Endothelial cell of hepatic sinusoid (primary cell): ENCODE results near the gene KRABD2.
"Not testable (repeated sequence)": the region's sequence is repeated elsewhere in the genome, so short reads cannot be mapped to it uniquely, and the experiment has no call there.

ENCODE experiments used
- in situ Hi-C: cut with HindIII; loops from 2 replicates; pipeline ENCODE4 v1.10.0; 2017; ENCODE audit warnings: low sequenced_read_pairs

KRABD2 gene

GRCh38 chr17:8393470-8394231 is 17.1 kb upstream of the KRABD2 start:
- in situ Hi-C loops: no loop called here

GRCh38 chr17:8392674-8393469 is 16.4 kb upstream of the KRABD2 start:
- in situ Hi-C loops: no loop called here

- in situ Hi-C loops: no loop called here
Measured at GRCh38 chr17:8392274-8392673, 15.8 kb upstream of the KRABD2 start.

- in situ Hi-C loops: no loop called here
Measured at GRCh38 chr17:8391711-8392110, 15.2 kb upstream of the KRABD2 start.

GRCh38 chr17:8387914-8388651 is 11.6 kb upstream of the KRABD2 start:
- in situ Hi-C loops: no loop called here

- in situ Hi-C loops: no loop called here
Measured at GRCh38 chr17:8386841-8387240, 10.3 kb upstream of the KRABD2 start.

- in situ Hi-C loops: no loop called here
Measured at GRCh38 chr17:8384801-8385378, 8.4 kb upstream of the KRABD2 start.

GRCh38 chr17:8383143-8383822 is 6.8 kb upstream of the KRABD2 start, which contains the start of gene RPL26:
Gene RPL26 (minus strand): TSS chr17:8383193. CDS start chr17:8382310, 883 bp downstream.
- in situ Hi-C loops: no loop called here

GRCh38 chr17:8382880-8383142 is 6.3 kb upstream of the KRABD2 start:
- in situ Hi-C loops: no loop called here

- in situ Hi-C loops: no loop called here
Measured at GRCh38 chr17:8382052-8382879, 5.8 kb upstream of the KRABD2 start.

- in situ Hi-C loops: no loop called here
Measured at GRCh38 chr17:8380049-8380448, 3.5 kb upstream of the KRABD2 start.

GRCh38 chr17:8378117-8378516 is 1.6 kb upstream of the KRABD2 start:
- in situ Hi-C loops: loop anchor here (5.0 kb wide), 1 partner anchor 76 kb away; no protein-coding TSS in a partner anchor

GRCh38 chr17:8377422-8377821 is 918 bp upstream of the KRABD2 start:
- in situ Hi-C loops: loop anchor here (5.0 kb wide), 1 partner anchor 75 kb away; no protein-coding TSS in a partner anchor

- in situ Hi-C loops: loop anchor here (5.0 kb wide), 1 partner anchor 73 kb away; no protein-coding TSS in a partner anchor
Measured at GRCh38 chr17:8375738-8376259, 705 bp downstream of the KRABD2 start.

- in situ Hi-C loops: not testable (repeated sequence)
Measured at GRCh38 chr17:8373856-8374255, 2.6 kb downstream of the KRABD2 start.

- in situ Hi-C loops: no loop called here
Measured at GRCh38 chr17:8372422-8372821, 4.1 kb downstream of the KRABD2 start.

GRCh38 chr17:8371786-8372185 is 4.7 kb downstream of the KRABD2 start:
- in situ Hi-C loops: no loop called here

GRCh38 chr17:8369944-8370343 is 6.6 kb downstream of the KRABD2 start:
- in situ Hi-C loops: no loop called here

GRCh38 chr17:8368193-8368592 is 8.3 kb downstream of the KRABD2 start:
- in situ Hi-C loops: no loop called here
